HUDEP-2 (cell line): ENCODE data around the gene SPTLC1.

Experiments
- DNase-seq, 76 experiments: peaks; one replicate each; lab custom pipeline; 2025; ENCODE audit not compliant: unreplicated experiment in 76 of 76; lab: John Stamatoyannopoulos, UW

SPTLC1 gene

DNA sequence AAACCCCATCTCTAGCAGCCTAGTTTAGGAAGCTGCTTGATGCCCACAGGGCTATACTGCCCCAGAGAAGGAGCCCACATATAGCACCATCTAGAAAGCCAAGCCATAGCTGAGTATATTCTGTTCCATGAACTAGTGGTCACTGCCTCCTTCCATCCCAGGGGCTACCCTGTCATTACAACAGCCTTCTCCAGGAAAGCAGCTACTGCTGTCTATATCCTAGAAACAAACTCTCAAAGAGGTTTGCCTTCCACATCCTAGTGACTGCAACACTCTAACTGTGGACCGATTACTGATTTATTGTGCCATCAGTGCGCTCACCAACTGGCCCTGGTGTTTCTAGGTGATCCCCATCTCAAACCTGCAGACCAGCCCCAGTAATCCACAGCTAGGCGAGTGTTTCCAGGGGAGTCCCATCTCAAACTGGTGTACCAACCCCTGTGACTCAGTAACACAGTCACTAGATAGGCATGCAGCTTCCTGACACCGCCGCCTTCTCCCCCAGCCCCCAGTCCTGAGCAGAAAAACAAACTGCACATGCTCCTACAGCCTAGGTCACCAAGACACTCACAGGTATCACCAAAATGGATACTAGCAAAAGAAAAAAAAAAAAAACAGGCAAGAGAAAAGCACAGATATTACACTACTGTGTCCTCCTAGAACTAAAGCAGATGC is 14.8 kb downstream of the SPTLC1 start:
- DNase-seq: no peak

DNA sequence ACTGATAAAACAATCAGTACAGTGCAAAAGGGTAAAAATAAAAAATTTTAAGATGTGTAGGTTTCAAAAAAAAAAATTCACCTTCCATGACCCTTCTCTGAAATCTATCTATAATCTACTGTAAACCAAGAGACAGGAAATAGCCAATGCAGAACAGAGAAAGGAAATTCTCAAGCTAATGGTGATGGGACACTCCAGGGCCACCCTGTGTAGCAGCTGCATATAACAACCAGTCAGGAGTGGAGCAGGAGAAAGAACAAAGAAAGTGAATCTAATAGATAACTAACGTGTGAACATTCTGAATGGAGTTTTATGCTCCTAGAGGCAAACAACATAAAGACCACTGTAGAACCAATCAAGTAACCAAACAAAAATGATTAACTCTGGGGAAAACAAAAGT is 16.6 kb downstream of the SPTLC1 start:
- DNase-seq: no peak

DNA sequence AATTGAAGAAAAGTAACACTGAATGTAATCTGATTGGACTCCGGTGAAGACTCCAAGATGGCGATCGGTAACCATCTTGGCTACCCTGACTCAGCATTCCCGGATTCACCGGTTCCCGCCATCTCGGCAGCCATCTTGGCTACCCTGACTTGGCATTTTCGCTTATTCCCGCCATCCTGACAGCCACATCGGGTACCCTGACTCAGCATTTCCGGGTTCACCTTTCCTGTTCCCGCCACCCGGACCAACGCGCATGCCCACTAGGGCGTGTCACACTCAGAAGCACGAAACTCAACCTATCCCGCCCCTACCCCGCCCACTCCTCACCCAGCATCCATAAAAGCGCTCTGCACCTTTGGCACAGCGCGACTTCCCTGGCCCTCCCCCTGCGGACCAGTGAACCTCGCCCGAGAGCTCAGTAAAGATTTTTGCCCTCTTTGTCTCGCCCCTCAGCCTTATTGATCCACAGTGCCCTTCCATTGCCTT is 17.2 kb downstream of the SPTLC1 start:
- no peak for DNase-seq

DNA sequence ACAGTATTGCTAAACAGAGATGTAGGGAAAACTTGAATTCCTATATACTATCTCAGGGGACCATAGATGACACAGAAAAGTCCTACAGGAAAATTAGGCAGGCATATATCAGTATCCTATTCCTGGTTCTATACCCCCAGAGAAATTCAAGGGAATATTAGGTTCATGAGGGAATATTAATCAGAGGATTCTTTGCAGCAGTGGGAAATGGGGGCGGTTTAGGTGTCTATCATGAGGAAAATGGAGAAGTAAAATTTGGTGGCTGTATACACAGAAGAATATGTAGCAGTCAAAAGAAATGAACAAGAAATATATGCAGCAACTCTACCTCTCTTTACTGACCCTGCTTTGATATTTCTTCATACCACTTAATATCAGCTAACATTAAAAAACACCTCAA is 20.0 kb downstream of the SPTLC1 start:
- no peak for DNase-seq

DNA sequence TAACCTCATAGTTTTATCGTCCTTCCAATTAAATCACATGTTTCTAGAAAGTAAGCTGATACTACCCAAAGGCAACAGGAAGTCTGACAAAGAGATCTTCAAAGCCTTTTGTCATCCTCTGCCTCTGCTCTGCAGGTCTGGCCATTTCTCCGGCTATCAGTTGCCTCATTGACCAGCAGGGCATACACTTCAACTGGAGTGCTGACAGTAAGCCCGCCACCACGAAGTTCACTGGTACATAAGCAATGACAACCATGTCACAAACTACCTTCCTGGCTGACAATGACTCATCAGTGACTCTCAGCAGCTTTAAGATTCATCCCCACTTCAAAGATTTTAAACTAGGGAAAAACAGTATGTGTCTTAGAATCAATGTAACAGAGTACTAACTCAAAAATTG is 20.6 kb downstream of the SPTLC1 start:
- DNase-seq: peak in 5 of 76 experiments; percentile 15 to 23 (median 19)

DNA sequence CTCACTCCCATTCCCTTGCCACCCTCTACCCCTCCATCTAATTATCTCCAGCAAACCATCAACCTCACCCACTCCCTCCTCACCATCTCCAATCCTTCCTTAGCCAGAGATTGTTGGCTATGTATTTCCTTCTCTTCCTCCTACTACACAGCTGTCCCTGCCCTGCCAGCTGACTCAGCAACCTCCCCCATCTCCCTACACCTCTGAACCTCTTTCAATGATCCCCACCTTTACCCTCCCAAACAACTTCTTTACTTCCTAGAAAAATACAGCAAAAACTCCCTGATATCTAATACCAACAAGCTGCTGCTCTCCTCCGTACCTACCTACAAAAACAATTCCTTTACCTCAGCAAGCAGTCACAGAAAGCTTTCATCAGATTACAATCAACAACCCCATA is 37.3 kb downstream of the SPTLC1 start:
- no peak for DNase-seq

DNA sequence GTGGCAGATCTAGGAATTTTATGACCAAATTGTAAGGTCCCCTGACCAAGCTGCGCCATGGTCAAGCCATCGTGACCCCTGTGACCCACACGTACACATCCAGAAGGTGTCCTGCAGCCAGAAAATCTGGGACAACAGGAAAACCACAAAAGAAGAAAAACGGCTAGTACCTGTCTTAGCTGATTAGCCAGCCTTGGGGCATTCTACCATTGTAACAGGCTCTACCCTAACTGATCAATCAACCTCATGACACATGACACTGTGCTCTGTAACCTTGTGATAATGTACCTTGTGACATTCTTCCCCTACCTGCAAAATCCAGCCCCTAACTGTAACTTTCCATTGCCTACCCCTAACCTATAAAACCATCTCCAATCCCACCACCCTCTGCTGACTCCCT is 43.6 kb downstream of the SPTLC1 start:
- DNase-seq: peak in 1 of 76 experiments; percentile 24

DNA sequence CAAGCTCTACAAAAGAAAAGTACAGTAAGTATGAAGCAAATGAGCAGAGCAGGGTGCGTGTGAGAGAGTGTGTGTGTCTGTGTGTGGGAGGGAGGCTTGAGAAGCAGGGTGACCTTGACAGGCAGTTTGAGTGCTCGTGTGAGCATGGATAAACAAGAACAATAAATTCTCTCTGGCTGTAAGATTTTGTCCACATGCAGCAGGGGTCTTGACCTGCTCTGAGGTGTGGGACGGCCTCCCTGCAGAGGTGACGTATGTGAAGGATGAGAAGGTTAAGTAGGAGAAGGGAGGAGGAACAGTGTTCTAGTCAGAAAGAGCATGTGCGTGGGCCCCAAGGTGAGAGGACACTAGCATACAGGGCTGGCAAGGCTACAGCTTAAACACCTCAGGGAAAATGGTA is 49.0 kb downstream of the SPTLC1 start:
- peak in 2 of 76 experiments; percentile 9 to 36 for DNase-seq

DNA sequence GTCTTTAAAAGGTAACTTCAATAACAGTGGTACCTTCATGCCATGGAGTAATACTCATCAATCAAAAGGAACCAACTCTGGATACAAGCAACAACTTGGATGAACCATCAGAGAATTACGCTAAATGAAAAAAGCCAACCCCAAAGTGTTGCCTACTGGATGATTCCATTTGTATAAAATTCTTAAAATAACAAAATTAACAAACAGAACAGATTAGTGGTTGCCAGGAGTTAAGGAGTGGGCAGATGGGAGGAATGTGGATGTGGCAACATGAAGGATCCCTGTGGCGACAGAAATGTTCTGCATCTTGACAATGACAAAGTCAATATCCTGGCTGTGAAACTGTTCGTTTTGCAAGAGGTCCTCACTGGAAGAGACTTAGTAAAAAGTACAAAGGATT is 50.5 kb downstream of the SPTLC1 start:
- no peak for DNase-seq

DNA sequence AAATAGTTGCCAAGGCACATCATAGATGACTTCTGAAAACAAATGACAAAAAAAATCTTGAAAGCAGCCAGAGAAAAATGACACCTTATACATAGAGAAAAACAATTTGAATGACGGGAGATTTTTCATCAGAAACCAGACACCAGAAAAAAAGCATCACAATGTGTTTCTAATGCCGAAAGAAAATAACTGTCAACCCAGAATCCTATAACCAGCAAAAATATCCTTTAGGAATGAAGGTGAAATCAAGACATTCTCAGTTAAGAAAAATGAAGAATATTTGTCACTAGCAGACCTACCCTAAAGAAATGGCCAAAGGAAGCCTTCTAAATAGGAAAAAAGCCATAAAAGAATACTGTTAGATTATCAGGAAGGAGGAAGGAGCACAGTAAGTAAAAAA is 54.0 kb downstream of the SPTLC1 start:
- DNase-seq: no peak

DNA sequence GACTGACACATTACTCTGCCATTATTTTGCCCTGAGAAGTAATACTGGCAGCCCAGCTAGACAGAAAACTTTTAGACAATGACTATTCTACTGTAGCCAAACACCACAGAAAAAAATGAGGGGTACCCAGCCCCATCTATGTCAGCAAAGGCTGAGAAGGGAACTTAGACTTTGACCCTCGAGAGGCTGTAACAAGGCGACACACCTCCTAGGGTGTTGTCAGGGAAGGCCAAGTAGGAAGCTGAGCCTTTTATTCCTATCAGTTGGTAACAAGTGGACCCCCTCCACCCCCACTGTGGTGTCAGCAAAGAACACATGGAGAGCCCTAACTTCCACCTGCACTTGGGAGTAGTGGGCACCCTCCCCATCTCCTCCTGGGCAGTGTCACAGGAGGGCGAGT is 55.6 kb downstream of the SPTLC1 start:
- DNase-seq: no peak

DNA sequence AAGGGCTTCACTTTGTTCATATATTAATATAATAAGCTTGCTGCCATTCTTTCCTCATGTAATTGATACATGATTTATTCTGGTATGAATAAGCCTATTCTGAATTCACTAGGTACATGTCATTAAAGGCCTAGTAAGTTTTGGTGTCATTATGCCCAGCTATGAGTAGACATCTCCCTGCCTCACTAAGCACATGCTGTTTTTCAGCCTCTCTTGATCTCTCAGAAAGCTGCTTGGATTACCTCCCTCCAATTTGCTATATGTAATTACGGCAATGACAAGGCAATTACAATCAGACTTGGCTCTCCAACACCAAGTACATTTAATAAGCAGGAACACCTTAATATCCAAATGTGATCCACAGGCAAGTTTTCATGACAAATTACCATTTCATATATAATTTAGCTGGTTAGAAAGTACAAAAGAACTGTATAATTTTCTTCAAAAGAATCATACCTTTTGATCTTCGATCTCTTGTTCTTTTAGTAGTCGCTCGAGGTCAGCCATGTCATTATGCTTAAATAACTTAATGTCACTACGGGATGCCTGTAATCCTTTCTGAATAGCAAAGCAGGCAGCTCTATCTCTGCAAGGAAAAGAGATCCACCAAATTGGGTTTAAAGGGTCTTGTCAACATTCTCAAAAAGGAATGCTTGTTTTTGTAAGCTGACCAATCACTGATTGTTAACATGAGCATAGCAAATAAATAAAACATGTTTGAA is 56.3 kb downstream of the SPTLC1 start:
- DNase-seq: no peak

DNA sequence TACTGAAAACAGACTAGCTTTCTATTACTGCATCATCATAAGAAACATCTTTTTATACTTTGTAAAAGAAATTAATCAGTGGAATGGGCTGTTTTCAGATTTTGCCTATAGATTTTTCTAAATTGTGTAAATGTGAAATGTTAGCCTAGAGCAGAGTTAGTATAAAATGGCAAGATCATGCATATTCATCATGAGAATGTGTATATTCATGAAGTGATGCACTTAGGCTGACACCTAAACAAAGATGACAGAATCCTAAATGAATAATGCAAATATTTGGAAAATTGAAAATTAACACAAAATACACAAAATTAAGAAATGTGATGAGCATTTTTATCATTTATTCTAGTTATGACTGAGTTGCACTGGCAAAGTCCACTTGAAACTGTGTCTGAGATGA is 57.2 kb downstream of the SPTLC1 start:
- no peak for DNase-seq

DNA sequence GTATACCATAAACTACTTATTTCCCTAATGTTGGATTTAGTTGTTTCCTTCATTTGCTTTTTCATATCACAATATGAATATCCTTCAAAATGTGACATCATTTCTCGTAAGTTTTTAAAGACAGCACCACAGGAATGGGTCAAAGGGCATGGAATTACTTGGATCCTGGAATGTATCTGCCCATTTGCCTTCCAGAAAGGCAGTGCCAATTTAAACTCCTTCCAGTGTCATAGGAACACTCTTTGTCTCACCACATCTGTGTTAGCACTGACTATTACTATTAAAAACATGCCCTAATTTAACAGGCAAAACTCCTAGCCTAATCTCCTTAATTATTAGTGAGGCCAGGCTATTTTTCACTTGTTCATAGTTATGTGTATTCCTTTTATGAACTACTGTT is 58.0 kb downstream of the SPTLC1 start:
- no peak for DNase-seq

DNA sequence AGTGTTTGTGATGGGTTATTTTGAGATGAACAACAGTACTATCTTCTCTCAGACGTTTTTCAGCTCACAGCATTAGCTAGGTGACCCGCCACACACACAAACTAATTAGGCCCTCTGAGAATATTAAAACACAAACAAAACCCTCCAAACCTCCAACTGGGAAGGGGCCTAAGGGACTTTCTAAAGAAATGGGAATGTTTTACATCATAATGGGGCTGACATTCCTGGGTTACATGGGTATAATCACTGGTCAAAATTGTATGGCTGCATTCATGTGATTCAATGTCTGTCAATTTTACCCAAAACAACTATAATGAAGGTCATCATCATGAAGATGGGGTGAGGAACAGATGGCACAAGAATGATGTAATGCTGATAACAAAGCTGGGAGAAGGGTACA is 59.6 kb downstream of the SPTLC1 start:
- no peak for DNase-seq

DNA sequence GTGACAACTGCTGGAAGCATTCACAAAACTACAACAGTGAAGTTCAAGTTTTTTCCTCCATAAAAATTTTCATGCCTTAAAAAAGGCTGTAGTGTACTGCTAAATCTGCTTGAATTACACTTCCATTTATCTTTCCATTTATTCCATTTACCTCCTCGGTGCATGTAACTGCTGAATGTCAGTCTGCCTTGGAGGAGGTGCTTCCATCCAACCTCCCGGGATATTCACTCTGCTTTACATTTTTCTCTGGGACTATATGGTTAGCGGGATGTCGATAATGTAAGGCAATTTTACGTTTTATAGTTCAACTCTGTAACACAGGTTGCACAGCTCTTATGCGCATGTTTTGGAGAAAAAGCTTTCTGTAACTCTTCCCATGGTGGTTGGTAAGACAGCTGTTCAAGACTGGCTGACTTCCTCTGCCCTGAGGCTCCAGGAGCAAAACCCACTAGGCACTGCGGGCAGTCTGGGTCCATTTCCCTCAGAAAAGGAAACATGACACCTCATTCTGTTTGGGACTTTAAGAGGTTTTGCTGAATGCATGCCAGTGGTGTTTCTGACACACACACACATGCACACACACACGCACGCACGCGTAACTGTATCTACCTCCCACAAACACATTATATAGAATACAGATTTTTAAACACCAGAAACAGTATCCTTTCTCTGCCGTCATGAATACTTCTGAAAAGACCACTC is 66.1 kb downstream of the SPTLC1 start:
- DNase-seq: no peak

DNA sequence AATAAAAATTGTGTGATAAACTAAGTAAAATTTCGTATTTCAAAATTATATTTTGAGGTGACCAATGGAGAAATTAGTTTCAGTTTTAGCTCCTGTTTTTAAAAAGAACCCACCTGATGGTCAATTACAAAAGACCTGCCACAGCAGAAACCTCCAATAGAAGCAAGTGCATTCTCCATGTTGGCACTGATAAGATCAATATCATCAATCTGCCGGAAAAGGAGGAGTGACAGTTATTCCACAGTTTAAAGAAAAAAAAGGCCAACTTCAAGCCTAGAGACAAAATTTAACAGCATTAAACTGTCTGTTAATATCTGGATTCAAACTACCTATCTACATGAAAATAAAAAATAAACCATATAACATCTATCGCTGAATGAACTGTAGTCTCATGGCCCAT is 67.7 kb downstream of the SPTLC1 start:
- DNase-seq: peak in 10 of 76 experiments; percentile 4 to 37 (median 21)

DNA sequence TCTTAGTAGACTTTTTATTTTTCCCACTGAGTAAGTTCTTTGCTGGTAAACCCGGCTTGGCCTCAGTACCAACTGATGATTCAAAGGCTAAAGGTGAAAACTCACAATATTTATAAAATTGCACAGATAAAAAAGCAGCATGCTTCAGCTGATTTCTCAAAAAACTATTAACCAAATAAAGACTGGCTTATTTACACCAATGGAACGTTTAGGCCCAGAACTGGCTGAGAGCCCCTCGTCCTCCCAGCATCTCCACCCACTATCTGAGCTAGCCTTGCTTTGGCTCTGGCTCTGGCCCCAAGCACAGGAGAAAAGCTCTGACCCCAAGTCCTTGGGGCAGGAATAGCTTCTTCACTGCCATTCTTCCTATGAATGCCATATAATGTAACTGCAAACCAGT is 68.5 kb downstream of the SPTLC1 start:
- DNase-seq: no peak

DNA sequence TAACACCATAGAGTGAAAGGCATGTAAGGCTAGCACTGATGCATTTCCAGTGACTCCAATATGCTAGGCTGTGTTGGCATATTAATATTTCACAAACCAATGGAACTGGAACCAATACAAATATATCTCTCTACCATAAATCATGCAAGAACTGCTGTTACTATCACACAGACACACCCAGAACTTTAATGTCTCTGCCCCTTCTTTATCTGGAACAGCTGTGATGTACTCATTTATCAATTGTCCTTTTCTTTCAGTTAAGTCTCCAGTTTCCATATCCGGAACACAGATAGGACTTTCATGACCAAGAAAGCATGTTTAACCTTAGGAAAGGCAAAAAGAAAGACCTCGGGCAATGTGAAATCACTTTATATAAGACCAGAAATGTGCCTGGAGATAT is 70.3 kb downstream of the SPTLC1 start:
- DNase-seq: peak in 38 of 76 experiments; percentile 14 to 96 (median 82)

DNA sequence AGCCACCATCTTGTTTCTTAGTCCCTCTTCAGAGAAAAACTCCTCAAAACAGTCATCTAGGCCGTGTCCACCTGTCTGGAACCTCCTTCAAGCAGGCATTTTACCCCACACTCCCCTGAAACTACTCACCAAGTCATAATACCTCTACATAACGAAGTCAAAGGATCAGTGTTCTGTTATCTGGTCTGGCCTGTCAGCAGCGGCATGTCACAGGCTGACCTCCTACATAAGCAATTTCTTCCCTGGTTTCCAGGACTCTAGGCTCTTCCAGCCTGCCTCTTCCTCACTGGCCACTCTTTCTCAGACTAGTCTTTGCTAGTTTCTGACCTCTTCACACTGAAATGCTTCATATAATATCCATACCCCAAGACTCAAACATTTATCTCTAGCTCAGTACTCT is 72.2 kb downstream of the SPTLC1 start:
- no peak for DNase-seq

DNA sequence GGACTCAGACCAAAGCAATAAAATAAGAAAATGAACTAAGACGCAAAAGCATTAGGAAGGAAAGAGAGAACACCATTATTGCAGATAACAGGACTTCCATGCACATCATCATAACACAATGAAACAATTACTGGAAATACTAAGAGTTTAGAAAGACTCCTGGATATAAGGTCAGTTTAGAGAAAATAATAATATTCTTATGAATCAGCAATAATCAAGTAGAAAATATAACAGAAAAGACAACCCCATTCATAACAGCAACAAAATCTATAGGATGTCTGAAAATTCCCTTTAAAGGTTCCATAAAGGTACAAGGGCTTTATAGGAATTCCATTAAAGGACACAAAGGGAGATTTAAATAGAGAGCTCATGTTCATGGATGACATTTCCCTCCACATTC is 73.0 kb downstream of the SPTLC1 start:
- DNase-seq: no peak

DNA sequence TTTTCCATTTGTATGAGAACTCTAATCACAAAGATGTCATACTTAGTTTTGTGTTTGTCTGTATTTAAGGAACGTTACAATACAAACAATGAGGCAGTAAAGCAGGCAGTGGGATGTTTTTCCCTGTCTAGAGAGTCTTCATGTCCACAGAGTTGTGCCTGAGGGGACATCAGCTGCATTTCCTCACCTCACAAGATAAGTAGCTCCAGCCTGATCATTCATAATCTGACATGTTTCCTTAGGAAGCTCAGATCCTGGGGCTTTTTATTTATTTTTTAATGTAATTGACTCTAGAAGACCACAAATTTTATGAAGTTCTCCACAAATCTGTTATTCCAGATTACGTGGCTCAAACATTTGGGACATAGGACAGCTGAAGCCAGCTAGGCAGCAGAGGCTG is 78.5 kb downstream of the SPTLC1 start:
- no peak for DNase-seq
